Adipocyte (in vitro differentiated cells): ENCODE data around the gene COA8.

Source experiments
- DNase-seq: peaks from one replicate; pipeline ENCODE4 v3.0.0-alpha.2; 2015; ENCODE audit warnings: low read depth
- H3K27me3 ChIP-seq: replicated peaks from 2 replicates; pipeline ENCODE4 v1.7.0; 2013; ENCODE audit warnings: mild to moderate bottlenecking, low read length, moderate library complexity; ENCODE audit not compliant: control insufficient read depth, insufficient read depth
- H3K36me3 ChIP-seq: 2 replicates; pipeline ENCODE4 v1.7.0; 2013; ENCODE audit warnings: low read length, mild to moderate bottlenecking, moderate library complexity; ENCODE audit not compliant: control insufficient read depth, insufficient read depth, severe bottlenecking
- H3K4me1 ChIP-seq: 2 replicates; pipeline ENCODE4 v1.7.0; 2013; ENCODE audit warnings: mild to moderate bottlenecking, low read length, moderate library complexity; ENCODE audit not compliant: control insufficient read depth, insufficient read depth
- H3K4me3 ChIP-seq: 2 replicates; pipeline ENCODE4 v1.7.0; 2013; ENCODE audit warnings: mild to moderate bottlenecking, low read length, moderate library complexity
- H3K9ac ChIP-seq: 2 replicates; pipeline ENCODE4 v1.7.0; 2013; ENCODE audit warnings: mild to moderate bottlenecking, low read length, moderate library complexity
- H3K9me3 ChIP-seq: 2 replicates; pipeline ENCODE4 v1.7.0; 2013; ENCODE audit warnings: mild to moderate bottlenecking, low read length, moderate library complexity; ENCODE audit not compliant: control insufficient read depth

The COA8 gene

GRCh38 chr14:103533999-103534575 is 28.7 kb upstream of the COA8 start:
- Histone ChIP-seq H3K9me3 (no peaks in the 10 kb centered on the region), H3K9ac (no peak overlapping the region), H3K27me3 (no peaks in the 10 kb centered on the region), H3K4me3 (no peak overlapping the region), H3K4me1 (peaks cover 47% of the 10 kb centered on the region), H3K36me3 (peaks cover 5% of the 10 kb centered on the region)
- DNase-seq: no peak

- H3K9ac ChIP-seq: no peak overlapping the region
- no peaks in the 10 kb centered on the region for H3K9me3 ChIP-seq
- DNase-seq: no peak
- H3K4me3 ChIP-seq: no peak overlapping the region
- peaks cover 48% of the 10 kb centered on the region for H3K4me1 ChIP-seq
- peaks cover 5% of the 10 kb centered on the region for H3K36me3 ChIP-seq
- no peaks in the 10 kb centered on the region for H3K27me3 ChIP-seq
Observed at GRCh38 chr14:103534576-103535061, 28.1 kb upstream of the COA8 start.

DNA sequence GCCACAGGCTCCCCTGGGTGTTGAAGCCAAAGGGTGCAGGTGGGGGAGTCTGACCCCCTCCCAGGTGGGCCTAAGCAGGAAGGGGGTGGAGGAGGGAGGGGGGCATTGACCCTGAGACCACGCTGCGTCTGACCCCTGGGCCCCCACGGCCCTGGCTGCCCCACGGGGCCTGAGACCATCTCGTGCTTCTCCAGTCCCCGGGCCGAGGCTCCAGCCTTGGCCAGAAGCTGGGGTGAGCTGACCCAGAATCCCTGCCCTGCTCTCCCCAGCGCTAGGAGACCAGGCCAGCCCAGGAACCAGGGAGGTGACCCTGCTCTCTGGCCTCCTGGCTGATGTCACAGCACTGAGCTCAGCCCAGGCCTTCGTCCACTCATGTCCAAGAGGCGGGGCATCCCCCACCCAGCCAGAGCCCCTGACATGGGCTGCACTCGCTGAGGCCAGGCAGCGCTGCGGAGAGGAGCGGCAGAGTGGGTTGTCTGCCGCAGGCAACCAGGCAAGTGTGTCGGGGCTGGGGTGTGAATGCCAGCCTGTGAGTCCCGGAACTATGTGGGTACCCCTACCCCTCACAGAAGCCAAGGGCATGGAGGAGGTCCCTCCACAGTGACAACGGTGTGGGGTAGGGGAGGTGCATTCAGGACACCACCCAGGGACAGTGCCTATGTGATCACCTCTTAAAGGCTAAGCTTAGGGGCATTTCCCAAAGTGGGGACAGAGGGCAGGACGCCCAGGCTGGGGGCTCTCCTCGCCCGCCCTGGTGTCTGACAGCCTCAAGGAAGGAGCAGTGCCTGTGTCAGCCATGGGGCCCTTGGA is 27.5 kb upstream of the COA8 start:
- Histone ChIP-seq H3K27me3 (no peaks in the 10 kb centered on the region), H3K4me3 (no peak overlapping the region), H3K36me3 (peaks cover 5% of the 10 kb centered on the region), H3K9me3 (no peaks in the 10 kb centered on the region), H3K4me1 (peaks cover 47% of the 10 kb centered on the region), H3K9ac (peak overlapping the region; percentile 60)
- no peak for DNase-seq

DNA sequence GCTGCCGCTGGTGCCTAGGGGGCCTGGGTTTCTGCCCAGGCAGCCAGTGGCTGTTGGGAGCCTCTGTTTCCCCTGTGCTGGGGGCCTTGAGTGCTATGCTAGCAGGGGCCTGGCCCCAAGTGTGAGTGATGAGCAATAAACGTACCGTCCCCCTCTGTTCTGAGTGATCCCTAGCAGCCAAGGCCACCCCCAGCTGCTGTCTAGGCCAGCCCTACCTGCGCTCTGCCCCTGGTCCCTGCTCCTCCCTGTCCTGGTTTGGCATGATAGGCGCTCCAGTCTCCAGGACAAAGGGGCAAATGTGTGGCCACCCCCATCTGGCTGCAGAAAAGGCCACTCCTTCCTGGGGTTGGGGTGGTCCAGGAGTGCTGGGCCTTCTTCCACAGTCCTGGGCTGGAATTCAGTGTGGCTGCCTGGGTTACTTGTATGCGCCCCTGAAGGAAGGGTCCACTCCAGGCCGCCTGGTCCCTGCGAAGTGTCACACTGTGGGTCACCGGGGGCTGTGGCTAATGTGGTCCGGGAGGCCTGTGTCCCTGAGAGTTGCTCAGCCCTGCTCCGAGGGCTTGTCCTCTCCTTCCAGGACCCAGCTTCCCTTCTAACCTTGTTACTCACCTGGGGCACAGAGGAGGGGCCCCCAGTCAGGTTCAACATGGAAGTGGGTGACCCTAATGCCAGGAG is 26.7 kb upstream of the COA8 start:
- peak overlapping the region; percentile 60 for H3K9ac ChIP-seq
- no peaks in the 10 kb centered on the region for H3K27me3 ChIP-seq
- no peaks in the 10 kb centered on the region for H3K36me3 ChIP-seq
- H3K4me3 ChIP-seq: no peak overlapping the region
- H3K9me3 ChIP-seq: no peaks in the 10 kb centered on the region
- no peak for DNase-seq
- peaks cover 48% of the 10 kb centered on the region for H3K4me1 ChIP-seq

- no peaks in the 10 kb centered on the region for H3K9me3 ChIP-seq
- H3K36me3 ChIP-seq: no peaks in the 10 kb centered on the region
- peak overlapping the region; percentile 56 for H3K9ac ChIP-seq
- DNase-seq: no peak
- H3K27me3 ChIP-seq: no peaks in the 10 kb centered on the region
- no peak overlapping the region for H3K4me3 ChIP-seq
- H3K4me1 ChIP-seq: peaks cover 55% of the 10 kb centered on the region
Observed at GRCh38 chr14:103536693-103537092, 26.1 kb upstream of the COA8 start.

- H3K9ac ChIP-seq: peak overlapping the region; percentile 56
- peaks cover 62% of the 10 kb centered on the region for H3K4me1 ChIP-seq
- H3K36me3 ChIP-seq: no peaks in the 10 kb centered on the region
- DNase-seq: no peak
- no peaks in the 10 kb centered on the region for H3K27me3 ChIP-seq
- H3K9me3 ChIP-seq: no peaks in the 10 kb centered on the region
- no peak overlapping the region for H3K4me3 ChIP-seq
Observed at GRCh38 chr14:103537175-103537990, 25.4 kb upstream of the COA8 start.

DNA sequence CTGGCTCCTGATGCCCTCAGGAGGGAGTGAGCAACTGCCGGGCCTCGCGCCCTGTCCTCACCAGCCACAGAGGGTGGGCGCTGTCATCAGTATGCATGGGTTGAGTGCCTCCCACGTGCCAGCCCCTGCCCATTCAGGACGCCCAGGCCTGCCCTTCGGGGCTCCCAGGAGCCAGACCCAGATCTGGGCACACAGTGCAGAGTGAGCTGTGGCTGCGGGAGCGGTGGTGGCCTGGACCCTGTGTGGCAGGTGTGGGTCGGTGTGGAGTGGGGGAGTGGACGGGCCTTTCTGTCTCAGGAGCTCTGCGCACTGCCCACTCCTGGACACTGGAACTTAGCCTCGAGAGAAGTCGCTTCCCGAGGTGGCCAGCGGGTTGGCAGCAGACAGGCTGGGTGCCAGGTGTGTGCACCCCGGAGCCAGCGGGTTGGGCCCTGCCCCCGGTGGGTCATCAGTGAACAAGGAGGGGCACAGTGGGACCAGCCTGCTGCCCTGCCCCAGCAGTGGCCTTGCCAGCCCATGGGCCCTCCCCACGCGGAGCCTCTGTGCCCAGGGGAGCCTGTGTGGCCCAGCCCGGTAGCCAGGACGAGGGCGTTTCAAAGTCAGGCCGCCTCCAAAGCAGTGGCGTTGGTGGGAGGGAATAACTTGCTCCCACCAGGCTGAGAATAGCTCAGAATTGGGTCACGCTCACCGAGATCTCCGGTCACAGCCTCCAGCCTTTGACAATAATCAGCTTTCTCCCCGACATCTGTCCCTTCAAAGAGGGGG is 24.3 kb upstream of the COA8 start:
- Histone ChIP-seq H3K9ac (peak overlapping the region; percentile 38), H3K36me3 (no peaks in the 10 kb centered on the region), H3K4me3 (no peak overlapping the region), H3K4me1 (peaks cover 73% of the 10 kb centered on the region), H3K9me3 (no peaks in the 10 kb centered on the region), H3K27me3 (no peaks in the 10 kb centered on the region)
- no peak for DNase-seq

DNA sequence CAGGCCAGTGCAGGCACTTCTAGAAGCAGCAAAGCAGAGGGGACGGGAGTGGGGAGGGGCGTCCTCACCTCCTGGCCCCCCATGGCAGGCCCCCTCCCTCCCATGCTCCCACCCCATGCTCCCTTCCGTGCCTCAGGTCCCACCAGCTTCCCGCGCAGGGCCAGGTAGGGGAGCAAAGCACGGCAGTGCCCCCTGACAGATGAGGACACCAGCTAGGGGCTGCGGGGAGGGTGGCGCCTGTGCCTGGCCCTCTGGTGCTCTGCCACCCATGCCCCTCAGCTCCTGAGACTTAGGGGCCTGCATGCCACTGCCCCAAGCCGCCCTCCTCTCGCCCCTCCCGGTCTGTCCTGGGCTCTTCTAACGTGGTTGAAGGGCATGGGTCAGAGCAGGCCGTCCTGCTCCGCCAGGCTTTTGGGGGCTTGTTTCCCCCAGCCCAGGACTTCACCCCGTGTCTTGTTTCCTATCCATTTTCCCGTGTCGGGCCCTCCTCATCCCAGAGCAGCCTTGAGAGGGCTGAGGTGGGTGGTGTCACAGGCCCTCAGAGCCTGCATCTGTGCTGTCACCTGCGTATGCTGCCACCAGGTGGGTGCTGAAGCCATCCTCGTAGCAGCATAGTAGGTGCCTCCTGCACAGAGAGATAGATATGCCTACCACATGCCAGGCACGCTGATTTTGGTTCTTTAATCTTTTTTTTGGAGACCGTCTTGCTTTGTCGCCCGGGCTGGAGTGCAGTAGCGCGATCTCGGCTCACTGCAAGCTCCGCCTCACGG is 23.5 kb upstream of the COA8 start:
- Histone ChIP-seq H3K9ac (peak overlapping the region; percentile 82), H3K4me1 (peaks cover 80% of the 10 kb centered on the region), H3K36me3 (no peaks in the 10 kb centered on the region), H3K9me3 (no peaks in the 10 kb centered on the region), H3K4me3 (no peak overlapping the region), H3K27me3 (no peaks in the 10 kb centered on the region)
- DNase-seq: no peak

GRCh38 chr14:103540821-103541708 is 21.7 kb upstream of the COA8 start:
- H3K4me3 ChIP-seq: no peak overlapping the region
- H3K4me1 ChIP-seq: peaks cover 79% of the 10 kb centered on the region
- H3K27me3 ChIP-seq: no peaks in the 10 kb centered on the region
- H3K36me3 ChIP-seq: no peaks in the 10 kb centered on the region
- H3K9ac ChIP-seq: peak overlapping the region; percentile 82
- no peak for DNase-seq
- no peaks in the 10 kb centered on the region for H3K9me3 ChIP-seq
